ENCODE results near the gene PPP2R2C.

PPP2R2C gene

DNA sequence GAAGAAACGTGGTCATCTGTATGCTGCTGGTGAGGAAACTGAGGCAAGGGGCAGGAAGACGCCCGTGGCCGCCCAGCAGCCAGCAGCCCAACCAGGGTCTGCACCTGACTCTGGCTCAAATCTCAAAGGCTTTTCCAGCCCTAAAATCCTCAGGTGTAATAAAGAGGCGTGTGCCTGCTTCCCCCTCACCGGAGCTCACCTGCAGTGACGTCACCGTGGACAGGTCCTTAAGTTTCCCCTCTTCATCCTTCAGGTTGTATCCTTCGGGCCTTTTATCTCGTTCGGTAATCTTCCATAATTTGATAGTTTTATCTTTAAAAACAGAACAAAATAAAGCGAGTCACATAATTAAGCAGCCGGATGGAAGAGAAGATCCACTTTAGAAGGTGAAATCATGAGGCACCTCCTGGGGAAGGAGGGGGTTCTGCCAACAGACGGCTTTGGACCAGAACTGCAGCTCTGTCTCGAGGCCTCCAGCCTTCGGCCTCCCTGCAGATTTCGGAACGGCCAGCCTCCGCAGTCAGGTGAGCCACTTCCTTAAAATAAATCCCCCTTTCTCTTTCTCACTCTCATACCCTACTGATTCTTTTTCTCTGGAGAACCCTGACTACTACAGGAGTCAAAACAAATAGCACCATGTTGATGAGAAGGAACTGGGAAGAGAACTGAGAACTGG is 96.7 kb downstream of the PPP2R2C start:
- Histone ChIP-seq H3K4me2 (ENCODE audit: low read depth, low read length, poor library complexity, severe bottlenecking) (no peak overlapping the region), H3F3A (ENCODE audit: low read depth) (no peaks in the 10 kb centered on the region), H4K20me1 (ENCODE audit: insufficient read depth, low read length, poor library complexity, severe bottlenecking) (no peaks in the 10 kb centered on the region), H3K4me3 (ENCODE audit: low read length, poor library complexity, severe bottlenecking) (no peak overlapping the region), H3K9me3 (ENCODE audit: insufficient read depth, low read depth, low read length) (no peaks in the 10 kb centered on the region), H3K27me3 (ENCODE audit: insufficient read depth, low read length, poor library complexity, severe bottlenecking) (no peaks in the 10 kb centered on the region), H3K9ac (ENCODE audit: low read depth, low read length, poor library complexity, severe bottlenecking) (no peak overlapping the region), H3K4me1 (ENCODE audit: insufficient read depth, low read length, poor library complexity, severe bottlenecking) (no peaks in the 10 kb centered on the region), H3K79me2 (ENCODE audit: insufficient read depth, low read length) (no peaks in the 10 kb centered on the region), H3K36me3 (ENCODE audit: insufficient read depth, low read length) (no peaks in the 10 kb centered on the region), H3K9me2 (replicated peaks; ENCODE audit: low read depth, low read length) (no peaks in the 10 kb centered on the region), H2AFZ (ENCODE audit: low read length) (no peak overlapping the region)
- TF ChIP-seq, protein P1, sequence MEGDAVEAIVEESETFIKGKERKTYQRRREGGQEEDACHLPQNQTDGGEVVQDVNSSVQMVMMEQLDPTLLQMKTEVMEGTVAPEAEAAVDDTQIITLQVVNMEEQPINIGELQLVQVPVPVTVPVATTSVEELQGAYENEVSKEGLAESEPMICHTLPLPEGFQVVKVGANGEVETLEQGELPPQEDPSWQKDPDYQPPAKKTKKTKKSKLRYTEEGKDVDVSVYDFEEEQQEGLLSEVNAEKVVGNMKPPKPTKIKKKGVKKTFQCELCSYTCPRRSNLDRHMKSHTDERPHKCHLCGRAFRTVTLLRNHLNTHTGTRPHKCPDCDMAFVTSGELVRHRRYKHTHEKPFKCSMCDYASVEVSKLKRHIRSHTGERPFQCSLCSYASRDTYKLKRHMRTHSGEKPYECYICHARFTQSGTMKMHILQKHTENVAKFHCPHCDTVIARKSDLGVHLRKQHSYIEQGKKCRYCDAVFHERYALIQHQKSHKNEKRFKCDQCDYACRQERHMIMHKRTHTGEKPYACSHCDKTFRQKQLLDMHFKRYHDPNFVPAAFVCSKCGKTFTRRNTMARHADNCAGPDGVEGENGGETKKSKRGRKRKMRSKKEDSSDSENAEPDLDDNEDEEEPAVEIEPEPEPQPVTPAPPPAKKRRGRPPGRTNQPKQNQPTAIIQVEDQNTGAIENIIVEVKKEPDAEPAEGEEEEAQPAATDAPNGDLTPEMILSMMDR (conservative IDR thresholded peaks at IDR 0.05; ENCODE audit: low read length), result no peak
- no peak for TF ChIP-seq EZH2phosphoT487 (IDR thresholded peaks at IDR 0.05; ENCODE audit: borderline replicate concordance)

DNA sequence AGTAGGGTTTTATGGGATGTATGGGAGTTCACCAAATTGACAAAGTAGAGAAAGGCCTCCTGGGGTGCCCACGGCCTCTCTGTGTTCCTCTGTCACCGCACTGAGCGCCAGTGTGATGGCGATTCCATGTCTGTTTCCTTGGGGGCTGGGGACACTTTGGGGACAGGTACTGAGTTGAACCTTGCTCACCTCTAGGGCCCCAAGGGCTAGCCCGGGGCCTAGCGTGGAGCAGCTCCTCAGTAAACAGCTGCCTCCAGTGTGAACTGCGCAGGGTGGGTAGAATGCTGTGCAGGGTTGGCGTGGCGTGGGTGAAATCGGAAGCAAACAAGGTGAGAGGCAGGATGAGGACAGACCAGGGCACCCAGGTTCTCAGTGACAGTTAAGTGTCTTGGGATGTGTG is 97.8 kb downstream of the PPP2R2C start:
- H2AFZ ChIP-seq (ENCODE audit: low read length), result no peak overlapping the region
- H3K36me3 ChIP-seq (ENCODE audit: insufficient read depth, low read length), result no peaks in the 10 kb centered on the region
- H3K27me3 ChIP-seq (ENCODE audit: insufficient read depth, low read length, poor library complexity, severe bottlenecking), result no peaks in the 10 kb centered on the region
- no peaks in the 10 kb centered on the region for H4K20me1 ChIP-seq (ENCODE audit: insufficient read depth, low read length, poor library complexity, severe bottlenecking)
- H3K9ac ChIP-seq (ENCODE audit: low read depth, low read length, poor library complexity, severe bottlenecking), result no peak overlapping the region
- TF ChIP-seq, protein P1 (conservative IDR thresholded peaks at IDR 0.05; ENCODE audit: low read length), result no peak
- TF ChIP-seq EZH2phosphoT487 (IDR thresholded peaks at IDR 0.05; ENCODE audit: borderline replicate concordance), result no peak
- no peaks in the 10 kb centered on the region for H3K9me3 ChIP-seq (ENCODE audit: insufficient read depth, low read depth, low read length)
- H3K4me2 ChIP-seq (ENCODE audit: low read depth, low read length, poor library complexity, severe bottlenecking), result no peak overlapping the region
- H3K4me1 ChIP-seq (ENCODE audit: insufficient read depth, low read length, poor library complexity, severe bottlenecking), result no peaks in the 10 kb centered on the region
- no peak overlapping the region for H3K4me3 ChIP-seq (ENCODE audit: low read length, poor library complexity, severe bottlenecking)
- no peaks in the 10 kb centered on the region for H3K9me2 ChIP-seq (replicated peaks; ENCODE audit: low read depth, low read length)
- H3F3A ChIP-seq (ENCODE audit: low read depth), result no peaks in the 10 kb centered on the region
- H3K79me2 ChIP-seq (ENCODE audit: insufficient read depth, low read length), result no peaks in the 10 kb centered on the region

DNA sequence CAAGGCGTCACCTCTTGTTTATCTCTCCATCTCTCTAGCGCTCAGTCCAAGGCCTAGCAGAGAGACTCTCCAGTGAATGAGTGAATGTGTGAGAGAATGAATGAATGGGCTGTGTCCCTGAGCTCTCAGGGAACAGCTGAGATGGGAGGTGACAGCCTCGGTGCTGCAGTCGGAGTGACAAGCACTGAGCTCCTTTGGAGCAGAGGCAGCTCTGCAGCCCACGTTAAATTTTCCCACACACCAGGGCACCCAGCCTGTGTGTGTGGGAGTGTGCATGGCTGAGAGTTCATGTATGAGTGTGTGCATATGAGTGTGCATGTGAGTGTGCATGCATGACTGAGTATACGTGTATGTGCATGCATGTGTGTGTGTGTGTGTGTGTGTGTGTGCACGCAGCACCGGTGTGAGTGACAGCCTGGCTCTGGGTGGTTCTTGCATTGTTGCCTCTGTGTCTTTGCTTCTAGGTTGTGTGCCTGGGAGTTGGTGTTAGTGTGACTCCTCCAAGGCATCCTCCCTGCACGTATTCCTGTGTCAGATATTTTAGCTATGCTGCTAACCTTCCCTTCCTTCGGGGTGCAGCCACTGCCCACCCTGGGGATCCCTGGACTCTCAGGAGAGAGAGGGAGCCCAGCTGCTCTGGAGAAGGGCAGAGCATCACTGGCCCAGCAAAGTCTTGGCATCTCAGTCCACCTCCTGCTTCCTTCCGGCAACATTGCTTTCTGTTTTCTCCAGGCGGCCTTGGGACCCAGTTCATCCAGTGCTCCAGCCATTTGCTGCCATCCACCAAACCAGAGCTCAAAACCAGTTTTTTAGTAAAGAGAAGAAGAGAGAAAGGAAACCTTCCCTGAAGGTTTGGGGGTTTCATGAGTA is 98.6 kb downstream of the PPP2R2C start:
- H3K9me3 ChIP-seq (ENCODE audit: insufficient read depth, low read depth, low read length), result no peaks in the 10 kb centered on the region
- TF ChIP-seq EZH2phosphoT487 (IDR thresholded peaks at IDR 0.05; ENCODE audit: borderline replicate concordance), result no peak
- TF ChIP-seq, protein P1 (conservative IDR thresholded peaks at IDR 0.05; ENCODE audit: low read length), result no peak
- H3K36me3 ChIP-seq (ENCODE audit: insufficient read depth, low read length), result no peaks in the 10 kb centered on the region
- no peaks in the 10 kb centered on the region for H3K79me2 ChIP-seq (ENCODE audit: insufficient read depth, low read length)
- no peak overlapping the region for H3K9ac ChIP-seq (ENCODE audit: low read depth, low read length, poor library complexity, severe bottlenecking)
- H3F3A ChIP-seq (ENCODE audit: low read depth), result no peaks in the 10 kb centered on the region
- H3K4me1 ChIP-seq (ENCODE audit: insufficient read depth, low read length, poor library complexity, severe bottlenecking), result no peaks in the 10 kb centered on the region
- H4K20me1 ChIP-seq (ENCODE audit: insufficient read depth, low read length, poor library complexity, severe bottlenecking), result no peaks in the 10 kb centered on the region
- no peaks in the 10 kb centered on the region for H3K9me2 ChIP-seq (replicated peaks; ENCODE audit: low read depth, low read length)
- H3K27me3 ChIP-seq (ENCODE audit: insufficient read depth, low read length, poor library complexity, severe bottlenecking), result no peaks in the 10 kb centered on the region
- no peak overlapping the region for H3K4me3 ChIP-seq (ENCODE audit: low read length, poor library complexity, severe bottlenecking)
- no peak overlapping the region for H2AFZ ChIP-seq (ENCODE audit: low read length)
- H3K4me2 ChIP-seq (ENCODE audit: low read depth, low read length, poor library complexity, severe bottlenecking), result no peak overlapping the region
